ENCODE measurements around the gene ASTN1.
A peak's percentile ranks its signal among the peaks of the same experiment; 100 is the strongest.

ASTN1 gene

DNA sequence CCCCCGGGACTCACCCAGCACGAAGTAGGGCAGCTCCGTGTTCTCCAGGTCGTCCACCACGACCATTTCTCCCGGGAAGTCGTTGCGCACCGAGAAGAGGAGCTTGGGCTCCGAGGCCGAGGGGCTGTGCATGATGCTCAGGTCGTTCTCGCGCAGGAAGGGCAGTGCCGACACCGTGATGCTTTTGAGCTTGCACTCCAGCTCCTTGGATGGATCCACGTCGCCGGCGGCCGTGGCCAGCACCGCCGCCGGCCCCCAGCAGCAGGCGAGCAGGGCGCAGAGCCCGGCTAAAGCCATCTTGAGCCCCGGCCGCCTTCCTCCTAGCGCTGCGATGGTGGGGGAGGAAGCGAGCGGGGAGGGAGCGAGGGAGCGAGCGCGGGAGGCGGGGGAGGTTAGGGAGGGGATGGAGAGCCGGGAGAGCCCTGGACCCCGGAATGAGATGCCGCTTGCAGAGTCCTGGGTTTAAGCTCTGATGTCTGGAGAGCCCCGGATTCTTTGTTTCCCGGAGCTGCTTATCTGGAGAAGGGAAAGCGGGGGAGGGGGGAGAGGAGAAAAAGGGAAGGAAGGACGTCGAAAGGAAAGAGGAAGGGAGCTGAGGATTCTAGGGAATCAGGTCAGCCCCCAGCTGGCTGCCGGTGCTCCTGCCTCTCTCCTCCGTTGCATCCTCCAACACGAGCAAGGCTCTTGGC is at the start of gene ASTN1:
ASTN1 (minus strand) TSS at position 333 of the 689 bp plus-strand sequence; CDS start at position 297, 36 bp downstream.
- peak; percentile 77 to 88 (median 86) for DNase-seq

DNA sequence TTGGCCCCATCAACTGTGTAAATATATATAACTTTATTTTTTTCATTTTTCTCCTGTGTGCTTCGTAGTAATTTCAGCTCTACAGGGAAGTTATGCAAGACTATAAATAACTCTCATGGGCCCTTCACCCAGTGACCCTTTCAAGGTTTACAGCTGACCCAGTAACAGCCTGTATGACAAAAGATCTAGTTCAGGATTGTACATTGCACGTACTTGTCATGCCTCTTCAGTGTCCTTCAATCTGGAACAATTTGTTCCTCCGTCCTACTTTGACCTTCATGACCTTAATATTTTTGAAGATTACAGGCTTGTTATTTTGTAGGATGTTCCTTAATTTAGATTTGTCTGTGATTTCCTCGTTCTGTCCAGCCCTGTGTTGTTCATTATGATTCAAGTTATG is 46.7 kb upstream of the ASTN1 start:
- no peak for DNase-seq

DNA sequence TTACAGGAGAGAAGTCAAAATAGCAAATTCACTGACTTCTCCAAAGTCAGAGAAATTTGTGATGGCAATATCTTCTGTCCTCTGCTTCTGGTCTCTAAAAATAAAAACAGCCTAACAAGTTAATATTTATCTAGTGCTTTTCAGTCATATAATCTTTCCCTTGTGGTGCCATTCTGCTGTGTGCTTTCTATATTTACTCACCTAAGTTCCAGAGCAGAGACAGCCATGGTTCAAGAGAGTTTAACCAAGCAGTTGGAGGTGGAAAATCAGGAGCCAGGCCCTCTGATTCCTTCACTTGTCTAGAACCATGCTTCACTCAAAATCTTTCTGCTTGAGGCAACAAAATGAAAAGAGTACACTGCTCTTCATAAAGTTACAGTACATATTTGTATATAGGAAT is 45.6 kb upstream of the ASTN1 start:
- DNase-seq = no peak

DNA sequence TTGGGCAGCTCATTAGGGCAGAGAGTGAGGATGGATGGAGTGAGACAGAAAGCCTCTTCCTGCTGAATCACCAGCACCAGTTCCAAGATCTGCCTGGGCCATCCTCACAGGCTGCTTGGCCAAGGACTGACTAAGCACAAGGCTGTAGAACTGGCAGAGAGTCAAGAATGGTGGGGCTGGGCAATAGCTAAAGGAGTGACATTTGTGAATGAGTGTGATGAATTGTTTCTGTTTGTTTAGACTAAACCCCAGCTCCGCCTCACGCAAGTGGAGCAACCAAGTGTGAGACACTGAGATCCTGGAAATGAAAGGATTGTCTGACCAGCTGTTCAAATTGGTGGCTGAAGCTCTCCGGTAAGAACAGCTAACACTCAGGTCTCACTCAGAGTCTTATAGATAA is 44.8 kb upstream of the ASTN1 start:
- DNase-seq = peak; percentile 71 to 93 (median 91)

DNA sequence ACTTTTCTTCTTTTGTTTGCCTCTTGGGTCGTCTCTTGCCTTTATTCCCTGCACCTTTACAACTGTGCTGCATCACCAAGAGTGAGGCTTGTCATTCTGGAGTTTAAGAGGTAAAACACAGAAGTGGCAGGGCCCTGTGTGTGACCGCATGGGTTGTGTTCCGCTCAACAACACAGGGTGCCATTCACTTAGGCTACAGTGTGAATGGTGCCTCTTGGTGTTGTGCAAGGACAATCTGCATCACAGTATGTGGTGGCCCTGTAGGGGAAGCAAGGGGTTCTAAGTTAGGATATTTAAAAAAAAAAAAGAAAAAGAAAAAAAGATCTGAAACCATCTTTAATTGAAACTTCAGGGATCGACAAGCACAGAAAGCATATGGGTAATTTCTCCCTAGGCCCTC is 44.4 kb upstream of the ASTN1 start:
- no peak for DNase-seq

DNA sequence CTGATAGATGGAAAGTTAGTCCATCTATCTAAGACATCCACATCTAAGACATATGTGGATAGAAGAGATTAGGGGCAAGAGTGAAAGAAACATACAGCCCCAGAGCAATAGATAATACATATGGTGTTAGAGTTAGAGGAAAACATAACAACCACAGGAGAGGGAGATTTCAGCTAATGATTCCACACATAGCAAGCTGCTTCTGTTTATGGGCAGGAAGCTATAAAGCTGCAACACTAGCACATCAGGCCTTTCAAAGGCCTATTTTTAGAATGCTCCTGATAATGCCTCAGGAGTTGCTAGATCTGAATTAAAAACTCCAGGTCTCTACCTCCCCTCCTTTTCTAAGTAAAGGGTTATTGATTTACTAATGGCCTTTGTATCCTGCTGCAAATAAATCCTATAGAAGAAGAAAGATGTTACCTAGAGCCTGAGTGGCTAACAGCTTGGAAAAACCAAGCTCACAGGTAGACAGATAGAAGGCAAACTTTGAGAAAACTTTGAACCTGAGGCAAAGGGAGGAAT is 42.4 kb upstream of the ASTN1 start:
- peak in 1 of 3 experiments; percentile 22 for DNase-seq

DNA sequence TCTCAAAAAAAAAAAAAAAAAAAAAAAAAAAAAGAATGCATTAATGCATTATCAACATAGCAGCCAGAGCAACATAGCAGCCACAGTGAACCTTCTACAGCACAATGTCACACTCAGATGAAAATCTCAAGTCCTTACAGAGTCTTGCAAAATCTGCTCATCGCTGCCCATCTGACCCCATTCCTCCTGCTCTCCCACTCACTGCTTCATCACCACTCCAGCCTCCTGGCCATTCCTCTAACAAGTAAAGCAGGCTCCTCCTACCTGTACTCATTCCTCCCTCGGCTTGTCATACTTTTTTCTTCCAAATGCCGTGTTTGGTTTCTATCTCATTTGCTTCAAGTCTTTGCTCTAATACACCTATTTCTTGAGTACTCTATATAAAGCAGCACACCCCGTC is 35.8 kb upstream of the ASTN1 start:
- DNase-seq = no peak

DNA sequence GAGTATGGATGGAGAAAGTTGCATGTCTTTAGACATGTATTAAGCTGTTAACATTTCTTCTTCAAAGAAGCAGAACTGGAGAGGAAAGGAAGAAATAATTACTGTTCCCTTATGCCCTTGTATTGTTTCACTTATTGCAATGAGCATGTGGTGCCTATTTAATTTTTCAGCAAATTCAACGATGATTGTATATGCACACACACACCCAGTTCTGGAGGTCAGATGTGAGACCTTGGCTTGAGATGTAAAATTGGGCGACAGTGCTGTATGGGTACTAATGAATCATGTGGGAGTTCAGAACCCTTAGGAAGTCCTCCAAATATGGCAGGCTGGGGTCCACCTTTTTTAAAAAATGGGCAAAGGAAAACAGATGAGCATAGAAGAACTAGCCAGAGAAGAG is 33.7 kb upstream of the ASTN1 start:
- no peak for DNase-seq

DNA sequence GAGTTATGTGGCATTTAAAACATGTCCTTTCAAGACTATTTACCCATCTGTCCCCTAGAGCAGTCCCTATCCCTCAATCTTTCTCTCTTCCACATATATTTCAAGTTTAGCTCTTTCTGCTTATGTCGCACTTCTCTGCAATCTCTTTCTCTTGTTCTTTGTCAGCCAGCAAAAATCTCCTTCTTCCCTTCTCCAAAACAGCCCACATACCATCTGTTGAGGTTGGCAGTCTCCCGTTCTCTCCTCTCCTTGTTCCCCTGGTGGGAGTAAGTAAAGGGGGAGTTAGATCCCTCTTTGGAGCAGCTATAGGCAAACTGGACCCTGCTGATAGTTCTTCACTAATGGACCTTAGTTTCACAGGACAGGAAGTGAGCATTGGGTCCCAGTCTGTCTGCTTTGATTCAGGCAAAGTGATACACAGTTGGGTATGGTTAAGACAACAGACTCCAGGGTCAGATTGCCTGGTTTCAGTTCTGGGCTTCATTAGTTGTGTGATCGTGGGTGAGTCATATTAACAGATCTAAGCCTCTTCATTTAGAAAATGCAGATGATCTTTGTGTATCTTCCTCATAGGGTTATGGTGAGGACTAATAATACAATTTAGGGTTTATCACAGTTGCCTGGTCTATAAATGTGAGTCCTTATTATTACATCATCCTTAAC is 25.9 kb upstream of the ASTN1 start:
- no peak for DNase-seq

DNA sequence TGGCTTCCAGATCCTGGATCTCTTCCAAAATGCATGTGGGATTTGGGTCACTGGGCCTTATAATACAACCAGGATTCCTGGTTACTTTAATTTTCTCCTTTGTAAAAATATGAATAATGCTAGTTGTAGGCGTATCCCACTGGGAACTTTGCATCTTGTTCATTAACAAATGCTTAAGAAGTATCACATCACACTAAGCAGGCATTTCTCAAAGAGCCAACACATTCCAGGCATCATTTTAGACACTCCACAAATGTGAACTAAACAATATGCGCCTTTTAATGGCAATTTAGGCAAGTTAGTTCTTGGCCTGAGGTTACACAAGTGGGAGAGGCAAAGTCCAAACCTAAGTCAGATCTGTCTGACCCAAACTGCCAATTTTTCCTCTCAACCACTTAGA is 22.1 kb upstream of the ASTN1 start:
- no peak for DNase-seq

DNA sequence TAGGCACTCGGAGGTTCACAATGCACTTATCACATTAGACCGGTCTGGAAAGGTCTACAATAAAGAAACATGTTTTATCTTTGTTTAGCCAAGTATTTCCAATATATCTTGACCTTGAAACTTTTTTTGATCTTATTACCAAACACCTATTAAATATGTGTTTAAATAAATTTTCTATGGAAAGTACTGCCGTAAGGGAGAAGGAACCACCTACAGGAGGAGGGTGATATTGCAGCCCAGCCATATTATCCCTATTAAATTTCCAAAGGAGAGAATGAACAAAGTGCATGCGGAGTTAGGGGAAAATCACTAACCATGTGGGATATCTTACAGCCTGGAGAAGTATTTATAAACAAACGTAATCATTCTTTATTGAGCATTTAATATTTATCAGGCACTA is 20.7 kb upstream of the ASTN1 start:
- no peak for DNase-seq

DNA sequence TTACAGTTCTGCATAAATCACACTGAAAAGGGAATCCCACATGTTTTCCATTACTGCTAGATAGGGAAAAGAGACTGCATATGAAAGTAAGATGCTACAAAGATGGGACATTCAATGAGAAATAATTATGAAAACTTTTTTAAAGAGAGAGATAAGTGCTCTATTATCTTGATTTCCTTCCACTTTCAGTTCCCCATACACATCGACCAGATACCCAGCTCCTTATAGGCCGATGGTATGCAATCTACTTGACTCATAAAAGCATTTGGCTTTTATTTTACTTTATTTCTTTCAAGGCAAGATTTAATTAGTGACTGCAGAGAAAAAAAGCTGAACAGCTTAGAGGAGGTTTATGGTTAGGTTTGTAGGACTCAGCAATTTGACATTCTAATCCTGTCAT is 19.3 kb upstream of the ASTN1 start:
- no peak for DNase-seq

DNA sequence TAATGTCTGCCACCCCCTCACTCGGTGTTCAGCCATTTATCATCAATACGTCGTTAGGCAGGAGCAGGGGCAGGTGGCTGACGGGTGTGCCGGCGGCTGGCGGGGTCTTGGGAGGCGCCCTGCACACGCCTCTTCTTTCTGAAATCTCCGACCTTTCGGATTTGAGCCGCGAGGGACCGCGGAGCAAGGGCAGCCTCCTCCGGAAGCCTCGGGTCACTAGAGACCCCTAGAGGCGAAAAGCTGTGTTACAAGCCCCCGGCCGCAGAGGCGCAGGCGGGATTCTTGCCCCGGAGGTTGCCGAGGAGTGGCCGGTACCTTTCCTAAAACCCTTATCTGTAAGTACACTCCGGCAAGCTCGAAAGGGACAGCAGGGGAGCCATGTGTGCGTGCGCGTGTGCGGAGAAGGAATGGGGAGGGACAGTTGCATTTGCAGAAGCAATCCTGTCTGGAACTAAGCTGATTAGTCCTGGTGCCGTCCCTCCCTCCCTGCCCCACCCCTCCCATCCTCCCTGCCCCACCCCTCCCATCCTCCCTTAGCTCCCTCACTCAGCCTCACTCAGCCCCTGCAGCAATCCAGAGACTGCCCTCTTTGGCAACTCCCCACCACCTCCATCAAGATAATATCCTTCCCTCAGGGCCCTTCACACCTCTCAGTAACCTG is 17.2 kb upstream of the ASTN1 start:
- peak; percentile 76 to 90 (median 84) for DNase-seq

DNA sequence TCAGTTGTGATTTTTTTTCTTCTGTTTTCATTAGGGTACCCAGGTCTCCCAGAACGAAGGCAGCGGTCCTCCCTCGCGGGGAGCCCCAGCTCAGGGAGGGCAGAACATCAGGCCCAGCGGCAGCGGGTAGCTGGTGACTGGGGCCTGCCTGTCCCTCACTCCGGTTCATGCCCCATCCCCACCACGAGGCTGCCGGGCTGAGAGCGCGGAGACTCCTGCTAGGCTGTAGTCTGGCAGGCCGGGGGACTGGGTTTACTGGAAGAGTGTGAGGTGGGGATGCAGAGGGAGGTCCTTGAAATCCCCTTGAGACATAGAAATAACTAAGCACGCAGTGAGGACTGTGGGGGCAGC is 16.7 kb upstream of the ASTN1 start:
- no peak for DNase-seq

DNA sequence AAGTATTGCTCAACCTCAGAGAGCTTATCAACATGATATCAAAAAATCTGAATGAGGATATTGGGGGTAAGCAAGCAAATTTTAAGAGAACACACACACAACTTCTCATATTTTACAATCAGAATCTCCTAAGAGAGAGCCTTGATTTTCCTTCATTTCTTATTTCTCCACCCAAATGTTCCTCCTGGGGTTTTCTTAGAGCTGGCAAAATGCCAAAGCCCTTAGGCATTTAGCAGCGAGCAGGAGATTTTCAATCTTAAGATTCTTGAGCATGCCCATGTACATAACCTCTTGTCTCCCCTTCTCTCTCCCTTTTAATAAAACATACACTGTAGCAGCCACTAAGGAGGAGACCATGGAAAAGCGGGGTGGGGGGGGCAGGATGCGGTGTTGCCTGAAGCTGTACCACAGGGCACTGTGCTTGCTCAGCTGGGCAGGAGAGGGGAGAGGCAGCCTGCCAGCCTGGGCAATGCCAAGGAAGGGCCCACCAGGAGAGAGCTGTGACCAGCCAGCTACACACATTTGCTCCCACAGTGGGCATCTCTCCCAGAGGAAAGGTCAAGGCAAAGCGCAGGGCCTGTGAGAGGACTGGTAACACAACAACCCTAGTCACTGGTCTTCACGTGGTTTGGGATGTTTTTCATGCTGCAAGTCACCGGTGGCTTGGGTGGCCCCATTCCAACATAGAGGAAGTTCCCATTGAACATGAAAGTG is 10.6 kb upstream of the ASTN1 start:
- no peak for DNase-seq

DNA sequence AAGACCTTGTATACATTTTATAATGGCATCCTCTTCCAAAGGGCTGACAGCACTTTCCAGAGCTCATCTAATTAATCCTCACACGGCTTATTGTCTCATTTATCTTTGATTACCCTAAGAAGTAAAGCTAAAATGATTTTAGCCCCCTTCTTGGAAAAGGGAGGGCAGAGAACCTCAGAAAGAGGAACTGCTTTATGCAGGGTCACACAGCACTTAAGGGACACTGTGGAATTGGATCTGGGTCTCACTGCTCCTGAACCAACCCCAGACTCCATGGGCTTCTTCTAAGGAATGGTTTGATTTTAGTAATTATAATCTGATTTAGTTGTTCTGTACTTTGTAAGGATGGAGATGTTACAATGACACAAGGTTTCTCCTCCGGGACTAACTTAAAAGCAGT is 9.5 kb upstream of the ASTN1 start:
- no peak for DNase-seq

DNA sequence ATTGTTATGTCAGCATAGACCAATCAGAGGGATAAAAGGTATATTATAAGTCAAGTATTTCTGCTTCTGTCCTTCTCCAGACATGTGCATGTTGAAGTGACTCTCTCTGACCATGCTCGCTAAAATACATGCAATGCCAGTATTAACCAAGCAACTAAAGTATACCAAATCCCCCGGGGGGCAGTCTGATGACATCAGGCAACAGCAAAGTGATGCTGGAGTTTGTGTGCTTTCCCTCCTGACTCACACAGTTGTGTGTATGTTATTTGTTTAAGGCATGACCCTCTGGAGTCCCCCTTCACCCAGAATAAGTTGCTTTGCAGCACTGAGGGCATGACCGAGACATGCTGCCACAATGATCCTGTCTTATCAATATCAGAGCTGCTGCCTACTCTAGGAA is 8.4 kb upstream of the ASTN1 start:
- no peak for DNase-seq

DNA sequence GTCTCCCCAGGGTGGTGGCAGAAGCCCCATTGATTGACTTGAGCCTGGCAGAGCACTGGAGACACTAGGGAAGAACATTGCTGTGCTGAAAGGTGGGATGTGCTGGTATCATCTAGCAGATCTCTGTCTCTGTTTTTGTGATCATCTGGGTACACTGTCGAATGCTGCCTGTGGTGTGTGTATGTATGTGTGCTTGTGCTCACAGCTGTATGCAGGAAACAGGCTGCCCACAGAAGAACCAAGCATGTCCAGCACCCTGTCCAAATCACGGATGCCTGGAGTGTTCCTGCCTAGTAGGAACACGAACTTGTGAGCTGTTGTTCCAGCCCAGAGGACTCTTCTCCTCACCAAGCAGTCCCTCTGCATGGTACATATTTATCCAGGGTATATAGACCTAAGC is 7.8 kb upstream of the ASTN1 start:
- no peak for DNase-seq

DNA sequence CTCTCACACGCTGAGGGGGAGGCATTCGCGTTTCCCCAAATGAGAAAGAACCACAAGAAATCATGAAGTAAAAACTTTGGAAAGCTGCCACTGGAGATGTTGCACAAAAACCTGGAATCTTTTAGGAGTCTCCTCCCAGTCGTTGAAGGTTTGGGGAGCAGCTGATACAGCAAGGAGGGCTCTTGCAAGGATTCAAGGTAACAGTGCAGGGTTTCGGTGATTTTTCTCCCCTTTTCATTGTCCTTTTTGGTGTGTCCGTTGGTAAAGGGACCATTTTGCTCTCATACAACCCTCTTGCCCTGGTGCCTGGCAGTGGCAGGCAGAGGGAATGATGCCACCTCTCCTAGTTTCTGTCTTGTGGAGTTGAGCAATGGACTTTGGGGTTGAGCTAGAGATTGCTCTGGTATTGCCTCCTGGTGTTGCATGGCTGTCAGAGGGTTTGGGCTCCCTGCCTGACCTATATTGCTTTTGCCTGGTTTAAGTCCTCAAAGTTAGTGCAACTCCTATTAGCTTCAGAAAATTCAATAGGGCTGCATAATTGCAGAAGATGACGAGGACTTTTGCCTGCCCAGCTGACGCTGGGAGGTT is 7.1 kb upstream of the ASTN1 start:
- DNase-seq = peak in 1 of 3 experiments; percentile 56

DNA sequence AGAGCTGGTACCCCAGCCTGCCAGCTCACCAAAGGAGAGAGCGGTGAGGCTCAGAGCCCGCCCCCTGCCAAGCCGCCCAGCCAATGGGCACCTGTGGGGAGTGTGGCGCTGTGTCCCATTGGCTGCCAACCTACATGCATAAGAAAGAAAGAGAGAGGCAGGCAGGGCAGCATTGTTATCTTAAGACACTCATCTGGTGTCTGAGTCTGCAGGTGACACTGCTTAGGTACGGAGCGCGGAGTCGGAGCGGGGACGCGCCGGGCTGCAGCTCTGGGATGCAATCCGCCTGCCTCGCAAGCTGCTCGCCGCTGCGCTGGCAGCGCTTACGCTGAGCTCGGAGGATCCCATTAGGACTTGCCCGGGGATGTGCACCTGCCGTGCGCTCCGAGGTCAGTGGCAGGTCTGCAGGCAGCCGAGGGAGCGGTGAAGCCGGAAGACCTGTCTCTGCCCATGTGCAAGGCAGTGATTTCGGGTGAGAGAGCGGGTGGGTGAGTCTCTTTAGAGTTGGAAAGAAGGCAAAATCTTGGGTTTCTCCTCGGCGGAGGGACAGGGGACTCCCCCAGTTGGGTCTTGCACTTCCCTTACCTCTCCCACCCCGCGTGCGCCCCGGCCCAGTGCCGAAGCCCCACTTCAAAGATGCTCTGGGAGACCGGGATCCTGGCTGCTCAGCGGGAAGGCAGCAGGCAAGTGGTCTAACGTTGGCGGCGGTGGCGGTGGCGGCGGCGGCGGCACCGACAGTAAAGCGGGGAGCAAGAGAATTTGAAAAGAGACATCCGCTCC is 6.4 kb upstream of the ASTN1 start, which contains the start of gene BRINP2:
BRINP2 (plus strand) TSS at position 203 of the 780 bp plus-strand sequence. CDS start 58,919 bp downstream, outside the sequence.
- DNase-seq = peak; percentile 78 to 95 (median 92)

DNA sequence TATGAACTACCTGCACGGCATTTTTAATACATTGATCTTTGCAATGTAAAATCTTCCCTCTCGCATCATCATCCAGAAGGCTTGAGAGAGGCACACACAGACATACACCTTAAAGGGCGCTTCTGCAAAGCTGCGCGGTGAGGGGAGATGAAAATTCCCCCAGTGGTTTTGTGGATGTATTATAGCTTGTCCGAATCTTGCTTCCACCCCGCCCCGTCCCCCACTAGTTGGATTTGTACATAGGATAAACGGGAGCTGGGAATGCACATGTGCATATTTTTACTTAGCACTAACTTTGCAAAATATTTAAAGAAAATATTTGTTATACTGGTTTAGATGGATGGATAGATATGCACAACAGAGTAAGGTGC is 542 bp upstream of the ASTN1 start:
- DNase-seq = no peak

DNA sequence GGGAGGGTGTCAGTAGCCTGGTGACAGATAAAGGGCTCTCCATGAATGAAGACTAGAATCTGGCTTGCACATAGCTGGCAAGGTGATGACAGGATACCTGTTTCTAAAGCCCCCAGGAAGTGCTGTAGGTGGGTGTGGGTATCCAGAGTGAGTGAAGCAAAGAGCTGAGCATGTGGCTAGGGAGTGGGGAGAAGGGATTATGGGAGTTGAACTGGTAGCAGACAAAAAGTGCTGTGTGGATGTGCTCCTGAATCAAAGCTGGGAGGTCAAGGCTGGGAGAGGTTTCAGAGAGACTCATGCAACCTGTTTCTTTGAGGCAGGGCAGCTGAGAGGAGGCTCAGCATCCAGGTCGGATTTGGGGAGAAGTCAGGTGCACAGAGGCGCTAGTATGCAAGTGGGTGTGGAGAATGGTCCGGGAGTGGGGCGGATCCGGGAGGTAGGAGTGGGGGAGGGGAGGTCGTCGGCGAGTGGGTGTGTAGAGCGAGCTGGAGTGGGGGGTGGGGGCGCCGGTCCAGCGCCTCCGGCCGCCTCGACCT is 600 bp downstream of the ASTN1 start:
- peak in 1 of 3 experiments; percentile 72 for DNase-seq

All from NCI-H1417 (cell line).